Activated naive CD4-positive, alpha-beta T cell treated with anti-CD3 and anti-CD28 coated beads, Interleukin-2, amount 50 U/mL, for 24 hours (primary cell): ENCODE results near the gene RMP24.
A peak's percentile ranks its signal among the peaks of the same experiment; 100 is the strongest.
"Not testable (repeated sequence)": the region's sequence is repeated elsewhere in the genome, so short reads cannot be mapped to it uniquely, and the experiment has no call there.

Experiments
- H3K27ac Mint-ChIP-seq: one replicate; pipeline ENCODE4 v1.8.0; 2021; ENCODE audit warnings: mild to moderate bottlenecking, mixed read lengths
- H3K27me3 Mint-ChIP-seq: one replicate; pipeline ENCODE4 v1.8.0; 2021; ENCODE audit warnings: mixed read lengths
- H3K36me3 Mint-ChIP-seq: one replicate; pipeline ENCODE4 v1.8.0; 2021; ENCODE audit warnings: mixed read lengths
- H3K4me1 Mint-ChIP-seq: one replicate; pipeline ENCODE4 v1.8.0; 2021; ENCODE audit warnings: mixed read lengths
- H3K4me3 Mint-ChIP-seq: one replicate; pipeline ENCODE4 v1.8.0; 2021; ENCODE audit warnings: mild to moderate bottlenecking, mixed read lengths
- H3K9me3 Mint-ChIP-seq: one replicate; pipeline ENCODE4 v1.8.0; 2021; ENCODE audit warnings: mixed read lengths

Gene RMP24

GRCh38 chr18:35949903-35950627 lies 22.4 kb upstream of the RMP24 start:
- peaks cover 6% of the 10 kb centered on the region for H3K4me1 Mint-ChIP-seq
- H3K36me3 Mint-ChIP-seq: no peaks in the 10 kb centered on the region
- peaks cover 5% of the 10 kb centered on the region for H3K27me3 Mint-ChIP-seq
- H3K27ac Mint-ChIP-seq: no peak overlapping the region
- H3K9me3 Mint-ChIP-seq: no peaks in the 10 kb centered on the region
- H3K4me3 Mint-ChIP-seq: peak overlapping the region; percentile 89

- Mint-ChIP-seq H3K4me3 (peak overlapping the region; percentile 89), H3K4me1 (peaks cover 6% of the 10 kb centered on the region), H3K36me3 (no peaks in the 10 kb centered on the region), H3K27ac (no peak overlapping the region), H3K9me3 (no peaks in the 10 kb centered on the region), H3K27me3 (peaks cover 5% of the 10 kb centered on the region)
Measured at GRCh38 chr18:35950628-35950982, 21.9 kb upstream of the RMP24 start.

GRCh38 chr18:35953688-35954087 lies 18.8 kb upstream of the RMP24 start:
- no peaks in the 10 kb centered on the region for H3K36me3 Mint-ChIP-seq
- no peak overlapping the region for H3K4me3 Mint-ChIP-seq
- H3K9me3 Mint-ChIP-seq: no peaks in the 10 kb centered on the region
- no peak overlapping the region for H3K27ac Mint-ChIP-seq
- H3K27me3 Mint-ChIP-seq: peaks cover 14% of the 10 kb centered on the region
- H3K4me1 Mint-ChIP-seq: peaks cover 6% of the 10 kb centered on the region

- Mint-ChIP-seq H3K36me3 (no peaks in the 10 kb centered on the region), H3K4me3 (no peak overlapping the region), H3K27me3 (peaks cover 15% of the 10 kb centered on the region), H3K9me3 (no peaks in the 10 kb centered on the region), H3K4me1 (no peaks in the 10 kb centered on the region), H3K27ac (no peak overlapping the region)
Measured at GRCh38 chr18:35956226-35956625, 16.3 kb upstream of the RMP24 start.

- Mint-ChIP-seq H3K27me3 (peaks cover 7% of the 10 kb centered on the region), H3K4me3 (no peak overlapping the region), H3K27ac (no peak overlapping the region), H3K36me3 (peaks cover 1% of the 10 kb centered on the region), H3K4me1 (peaks cover 5% of the 10 kb centered on the region), H3K9me3 (no peaks in the 10 kb centered on the region)
Measured at GRCh38 chr18:35962320-35962719, 10.2 kb upstream of the RMP24 start.

- no peak overlapping the region for H3K27ac Mint-ChIP-seq
- H3K36me3 Mint-ChIP-seq: peaks cover 1% of the 10 kb centered on the region
- no peaks in the 10 kb centered on the region for H3K27me3 Mint-ChIP-seq
Measured at GRCh38 chr18:35964319-35964718, 8.2 kb upstream of the RMP24 start.

GRCh38 chr18:35967866-35968265 lies 4.6 kb upstream of the RMP24 start:
- Mint-ChIP-seq H3K4me3 (peak overlapping the region; percentile 20), H3K4me1 (peaks cover 43% of the 10 kb centered on the region), H3K27ac (peak overlapping the region; percentile 90)
- H3K9me3 Mint-ChIP-seq, H3K27me3 Mint-ChIP-seq, H3K36me3 Mint-ChIP-seq: not testable (repeated sequence)

More at GRCh38 chr18:35964319-35964718, 8.2 kb upstream of the RMP24 start:
- Mint-ChIP-seq H3K4me1 (peaks cover 24% of the 10 kb centered on the region), H3K4me3 (no peak overlapping the region), H3K9me3 (no peaks in the 10 kb centered on the region)

GRCh38 chr18:35968278-35968880 lies 4.1 kb upstream of the RMP24 start:
- Mint-ChIP-seq H3K9me3 (no peaks in the 10 kb centered on the region), H3K27ac (peak overlapping the region; percentile 90), H3K4me3 (peak overlapping the region; percentile 20), H3K36me3 (peaks cover 3% of the 10 kb centered on the region), H3K4me1 (peaks cover 48% of the 10 kb centered on the region), H3K27me3 (no peaks in the 10 kb centered on the region)

- Mint-ChIP-seq H3K36me3 (peaks cover 8% of the 10 kb centered on the region), H3K4me3 (peak overlapping the region; percentile 63), H3K27ac (peak overlapping the region; percentile 90), H3K9me3 (no peaks in the 10 kb centered on the region), H3K27me3 (no peaks in the 10 kb centered on the region), H3K4me1 (peaks cover 59% of the 10 kb centered on the region)
Measured at GRCh38 chr18:35969676-35970075, 2.8 kb upstream of the RMP24 start.

- Mint-ChIP-seq H3K4me1 (peaks cover 66% of the 10 kb centered on the region), H3K27ac (peak overlapping the region; percentile 99), H3K36me3 (peaks cover 14% of the 10 kb centered on the region), H3K4me3 (peak overlapping the region; percentile 94), H3K9me3 (no peaks in the 10 kb centered on the region), H3K27me3 (no peaks in the 10 kb centered on the region)
Measured at GRCh38 chr18:35971661-35972196, 750 bp upstream of the RMP24 start.

GRCh38 chr18:35973650-35974049 lies 1.2 kb downstream of the RMP24 start:
- Mint-ChIP-seq H3K27ac (peak overlapping the region; percentile 92), H3K36me3 (peaks cover 24% of the 10 kb centered on the region), H3K4me3 (peak overlapping the region; percentile 94), H3K9me3 (no peaks in the 10 kb centered on the region), H3K27me3 (no peaks in the 10 kb centered on the region), H3K4me1 (peaks cover 51% of the 10 kb centered on the region)

GRCh38 chr18:35974181-35974580 lies 1.7 kb downstream of the RMP24 start:
- Mint-ChIP-seq H3K27ac (peak overlapping the region; percentile 92), H3K9me3 (no peaks in the 10 kb centered on the region), H3K4me3 (peak overlapping the region; percentile 94), H3K36me3 (peaks cover 27% of the 10 kb centered on the region), H3K4me1 (peaks cover 46% of the 10 kb centered on the region), H3K27me3 (no peaks in the 10 kb centered on the region)

GRCh38 chr18:35979112-35979511 lies 6.6 kb downstream of the RMP24 start:
- Mint-ChIP-seq H3K4me3 (no peak overlapping the region), H3K36me3 (peaks cover 42% of the 10 kb centered on the region), H3K27me3 (no peaks in the 10 kb centered on the region), H3K27ac (no peak overlapping the region), H3K9me3 (peaks cover 4% of the 10 kb centered on the region), H3K4me1 (peaks cover 15% of the 10 kb centered on the region)

- no peaks in the 10 kb centered on the region for H3K27me3 Mint-ChIP-seq
- no peaks in the 10 kb centered on the region for H3K4me1 Mint-ChIP-seq
- H3K27ac Mint-ChIP-seq: no peak overlapping the region
- H3K9me3 Mint-ChIP-seq: peaks cover 4% of the 10 kb centered on the region
- no peak overlapping the region for H3K4me3 Mint-ChIP-seq
- H3K36me3 Mint-ChIP-seq: peaks cover 34% of the 10 kb centered on the region
Measured at GRCh38 chr18:35982409-35983114, 10.1 kb downstream of the RMP24 start.

- no peak overlapping the region for H3K27ac Mint-ChIP-seq
- no peak overlapping the region for H3K4me3 Mint-ChIP-seq
- H3K27me3 Mint-ChIP-seq: no peaks in the 10 kb centered on the region
- no peaks in the 10 kb centered on the region for H3K4me1 Mint-ChIP-seq
- H3K36me3 Mint-ChIP-seq: peaks cover 28% of the 10 kb centered on the region
- H3K9me3 Mint-ChIP-seq: peaks cover 4% of the 10 kb centered on the region
Measured at GRCh38 chr18:35983147-35983546, 10.7 kb downstream of the RMP24 start.

- no peaks in the 10 kb centered on the region for H3K4me1 Mint-ChIP-seq
- H3K4me3 Mint-ChIP-seq: no peak overlapping the region
- H3K36me3 Mint-ChIP-seq: peaks cover 23% of the 10 kb centered on the region
- peaks cover 4% of the 10 kb centered on the region for H3K9me3 Mint-ChIP-seq
- H3K27ac Mint-ChIP-seq: no peak overlapping the region
- H3K27me3 Mint-ChIP-seq: no peaks in the 10 kb centered on the region
Measured at GRCh38 chr18:35983818-35984217, 11.3 kb downstream of the RMP24 start.
